ENCODE data around the gene HRH3. TPM values are rescaled to one million over a fixed set of nuclear protein-coding genes. Genes with fewer than 3 reads are reported as not detected.

HRH3 gene
- total and polyA plus RNA-seq, 8 donors: not detected

DNA sequence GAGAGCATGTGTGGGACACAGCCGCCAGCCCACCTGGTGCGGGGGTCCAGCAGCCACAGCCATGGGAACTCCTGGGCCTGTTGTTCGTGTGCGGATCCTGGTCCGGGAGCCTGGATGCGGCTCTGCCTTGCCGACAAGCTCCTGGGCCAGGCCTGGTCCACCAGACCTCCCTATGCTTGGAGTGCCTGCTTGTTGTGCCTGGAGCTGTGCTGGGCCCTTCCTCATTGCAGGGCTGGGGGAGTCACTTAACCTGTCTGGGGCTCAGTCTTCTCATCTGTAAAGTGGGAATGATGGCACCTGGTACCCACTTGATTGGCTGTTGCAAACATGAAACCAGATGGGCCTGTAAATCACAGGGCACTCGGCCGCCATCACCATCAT is 15.7 kb upstream of the HRH3 start:
- H3K27ac ChIP-seq: peak overlapping the region in 3 of 5 donors; percentile 22 to 66 (median 44)
- DNase-seq: no peak
- peaks cover 33 to 52% (median 43%) of the 10 kb centered on the region in 4 donors for H3K4me1 ChIP-seq
- no peaks in the 10 kb centered on the region for H3K9me3 ChIP-seq
- H3K27me3 ChIP-seq: peaks cover 0 to 51% (median 0%) of the 10 kb centered on the region in 3 donors
- TF ChIP-seq EP300 (IDR thresholded peaks at IDR 0.05) (no peak), CTCF (IDR thresholded peaks at IDR 0.05) (no peak), POLR2A (IDR thresholded peaks at IDR 0.05) (no peak), POLR2AphosphoS5 (IDR thresholded peaks at IDR 0.05) (no peak)
- H3K4me3 ChIP-seq: no peak overlapping the region
- H3K36me3 ChIP-seq: no peaks in the 10 kb centered on the region
- intact Hi-C loops (cut with DNase I; ENCODE audit: low total_unique reads): no loop called here
- 80 to 96% (median 94%) methylated on average over 3 to 9 of the region's 9 CpGs for WGBS, 5 donors

- H3K36me3 ChIP-seq: no peaks in the 10 kb centered on the region
- TF ChIP-seq EP300 (IDR thresholded peaks at IDR 0.05) (no peak), POLR2AphosphoS5 (IDR thresholded peaks at IDR 0.05) (no peak)
- 41 to 63% (median 54%) methylated on average over 16 of the region's 16 CpGs for WGBS, 5 donors
- peaks cover 0 to 54% (median 0%) of the 10 kb centered on the region in 3 donors for H3K27me3 ChIP-seq
- no peaks in the 10 kb centered on the region for H3K9me3 ChIP-seq
- peak in 1 of 2 donors; percentile 80 for DNase-seq
- H3K27ac ChIP-seq: peak overlapping the region; percentile 22 to 66 (median 54)
- H3K4me1 ChIP-seq: peaks cover 30 to 46% (median 38%) of the 10 kb centered on the region in 4 donors
- H3K4me3 ChIP-seq: no peak overlapping the region
- intact Hi-C loops (cut with DNase I; ENCODE audit: low total_unique reads): no loop called here
Observed at GRCh38 chr20:62235001-62235776, 15.1 kb upstream of the HRH3 start.

GRCh38 chr20:62234339-62234738 is 14.3 kb upstream of the HRH3 start:
- peak overlapping the region; percentile 22 to 66 (median 44) for H3K27ac ChIP-seq
- DNase-seq: peak; percentile 57 to 74
- 27 to 45% (median 35%) methylated on average over 5 of the region's 5 CpGs for WGBS, 5 donors
- TF ChIP-seq CTCF (IDR thresholded peaks at IDR 0.05): no peak
- TF ChIP-seq POLR2AphosphoS5 (IDR thresholded peaks at IDR 0.05): peak in 1 of 3 donors; percentile 52
- peaks cover 22 to 37% (median 29%) of the 10 kb centered on the region in 4 donors for H3K4me1 ChIP-seq
- intact Hi-C loops (cut with DNase I; ENCODE audit: low total_unique reads): no loop called here
- H3K9me3 ChIP-seq: no peaks in the 10 kb centered on the region
- H3K4me3 ChIP-seq: no peak overlapping the region
- H3K36me3 ChIP-seq: no peaks in the 10 kb centered on the region
- peaks cover 0 to 54% (median 0%) of the 10 kb centered on the region in 3 donors for H3K27me3 ChIP-seq

- TF ChIP-seq POLR2A (IDR thresholded peaks at IDR 0.05) (no peak), EP300 (IDR thresholded peaks at IDR 0.05) (no peak), POLR2AphosphoS5 (IDR thresholded peaks at IDR 0.05) (no peak), CTCF (IDR thresholded peaks at IDR 0.05) (no peak)
- DNase-seq: no peak
- H3K27ac ChIP-seq: no peak overlapping the region
- H3K4me1 ChIP-seq: peaks cover 18 to 35% (median 25%) of the 10 kb centered on the region in 4 donors
- 86 to 96% (median 94%) methylated on average over 4 of the region's 4 CpGs for WGBS, 5 donors
- no peaks in the 10 kb centered on the region for H3K9me3 ChIP-seq
- H3K36me3 ChIP-seq: no peaks in the 10 kb centered on the region
- intact Hi-C loops (cut with DNase I; ENCODE audit: low total_unique reads): no loop called here
- H3K27me3 ChIP-seq: peaks cover 0 to 57% (median 0%) of the 10 kb centered on the region in 3 donors
- no peak overlapping the region for H3K4me3 ChIP-seq
Observed at GRCh38 chr20:62233684-62234083, 13.6 kb upstream of the HRH3 start.
